Prostate gland (tissue), 2 donors: ENCODE data around the gene RBBP8. TPM values are rescaled to one million over a fixed set of nuclear protein-coding genes. Genes with fewer than 3 reads are reported as not detected.

Experiments used
- microRNA counts, 2 donors: library from miRNA; unstranded; fragments of <30 nt; microRNA quantifications; one replicate each; lab custom pipeline; 2016 to 2017
- small RNA-seq, 2 donors: library from RNA; depleted of rRNA; stranded (forward); fragments of <200 nt; gene quantifications; one replicate each; pipeline ENCODE3, GENCODE V24; 2016
- total RNA-seq, 2 donors: library from RNA; depleted of rRNA; stranded (reverse); fragments of >200 nt; gene quantifications; one replicate each; pipeline ENCODE4 v1.1.0, GENCODE V29; 2016

RBBP8 gene
- total RNA-seq, 2 donors from 2014 or later = 31.8 to 44.6 TPM

MicroRNAs encoded within 50 kb of the gene (microRNA counts, 767-probe panel; counts per million panel counts)
- 0 to 431 counts per million in 2 donors for microRNA hsa-miR-4741 (lab: Ali Mortazavi, UCI)

Small RNA genes lying within 50 kb of the gene (small RNA-seq; reads per million reads assigned to genes)
- gene RF00019 (0 reads per million in 2 donors), gene RN7SL745P (0 reads per million in 2 donors)

Other genes starting within 250 kb of the RBBP8 start
- 10 to 100 TPM in 1 of 2 donors, 1 to 10 TPM in 1; 3.9 to 16.2 TPM for gene CABLES1, start 202.2 kb downstream of the RBBP8 start, total RNA-seq